Heart left ventricle (tissue), 16 donors: ENCODE results near the gene ALOX15. TPM values are rescaled to one million over a fixed set of nuclear protein-coding genes. Genes with fewer than 3 reads are reported as not detected.
"Not testable (repeated sequence)": the region's sequence is repeated elsewhere in the genome, so short reads cannot be mapped to it uniquely, and the experiment has no call there.

Experiments used
- ATAC-seq, 4 donors: fragments of 200-7000 bp; cut with Tn5 transposase; one replicate each; pipeline ENCODE4 v1.9.1; 2020 to 2022; ENCODE audit warnings: moderate library complexity in 4 of 4, mild to moderate bottlenecking in 3 of 4, moderate number of reproducible peaks in 1 of 4
- DNase-seq, 5 donors: peaks; one replicate each; pipeline ENCODE4 v3.0.0-alpha.2; 2020
- H3K27ac ChIP-seq, 12 donors: fragments of 200-600 bp; sonication (generic) in 4 of 12; one replicate each; pipeline versions ENCODE4 v1.5.0 to v1.8.0; 2016 to 2022; ENCODE audit warnings: mild to moderate bottlenecking in 2 of 12
- H3K27me3 ChIP-seq, 9 donors: fragments of 200-600 bp; sonication (generic) in 2 of 9; one replicate each; pipeline versions ENCODE4 v1.5.1 to v1.8.0; 2016 to 2022; ENCODE audit warnings: mild to moderate bottlenecking in 3 of 9
- H3K36me3 ChIP-seq, 9 donors: fragments of 200-600 bp; sonication (generic) in 2 of 9; one replicate each; pipeline versions ENCODE4 v1.5.0 to v1.8.0; 2018 to 2022; ENCODE audit warnings: mild to moderate bottlenecking in 2 of 9
- H3K4me1 ChIP-seq, 12 donors: fragments of 200-600 bp; sonication (generic) in 4 of 12; one replicate each; pipeline versions ENCODE4 v1.5.0 to v1.8.0; 2016 to 2022; ENCODE audit warnings: mild to moderate bottlenecking in 3 of 12
- H3K4me3 ChIP-seq, 12 donors: fragments of 200-600 bp; sonication (generic) in 4 of 12; one replicate each; pipeline versions ENCODE4 v1.5.0 to v1.8.0; 2017 to 2022; ENCODE audit warnings: mild to moderate bottlenecking in 9 of 12, moderate library complexity in 4 of 12
- H3K9me3 ChIP-seq, 12 donors: fragments of 200-600 bp; sonication (generic) in 4 of 12; one replicate each; pipeline versions ENCODE4 v1.5.0 to v1.8.0; 2016 to 2022; ENCODE audit warnings: mild to moderate bottlenecking in 1 of 12
- POLR2A ChIP-seq, 2 donors: fragments of 450-650 bp; IDR thresholded peaks; one replicate each; pipeline ENCODE4 v1.6.1; 2017; ENCODE audit warnings: antibody characterized with exemption in 2 of 2, mild to moderate bottlenecking in 2 of 2, moderate library complexity in 2 of 2
- WGBS, 4 donors: extraction: QIAGEN DNeasy Blood & Tissue Kit in 2 of 4; methylation state at CpG; one replicate each; pipeline versions ENCODE4 v1.1.5 to v1.1.7; 2013 to 2018; 5-methylcytosine and 5-hydroxymethylcytosine counted together
- intact Hi-C, 10 donors: fragments of 100-400 bp; cut with DNase I; formaldehyde crosslinking; loops; one replicate each; pipeline versions ENCODE4 v1.11.1 to v1.14.2; 2022
- polyA plus RNA-seq, 2 donors: library from polyadenylated mRNA; stranded (reverse); fragments of 200-250 nt; gene quantifications; one replicate each; pipeline ENCODE4 v1.2.3, GENCODE V29; 2013
- total RNA-seq, 9 donors: library from RNA; depleted of rRNA in 2 of 9; stranded (reverse); fragments of >200 nt in 2 of 9; fragmentation: NEBNext Ultra II Directional in 3 of 9; extraction: Animal tissue kit (Norgen Biotek cat#: 25700) in 3 of 9; gene quantifications; one replicate each; pipeline versions ENCODE4 v1.1.0 to v1.2.4, GENCODE V29; 2016 to 2023
- TF ChIP-seq, protein P1 (sequence below), 12 donors: fragments of 200-600 bp; sonication (generic) in 4 of 12; IDR thresholded peaks; one replicate each; pipeline versions ENCODE4 v1.5.0 to v1.8.0; 2018 to 2022; ENCODE audit warnings: antibody characterized with exemption in 12 of 12, mild to moderate bottlenecking in 5 of 12
- donor health status: ischemic (EF 13 %, LVEDD 7.1; RV severe dilation, severe dysfunction).
- donor health status: healthy with polysubstance abuse.
- donor health status: DM: no; HTN: yes; CAD: no.
- donor health status: DM: no; HTN: no; CAD: no.
- donor health status: ischemic (EF 25% LVEDD 6.9; RV normal size, moderate dysfunction).
- donor health status: ischemic (EF 25% LVEDD 5.7; RV mildly dilated, moderate dysfunction).
- donor health status: healthy.
- donor health status: DM: yes; HTN: yes; CAD: no.
- donor health status: ischemic (EF 35%, LVEDD 5.7; RV mildly dilated, moderate dysfunction).
- donor health status: nonischemic (EF 11% LVEDD 7.7; RV severe dilation, severe dysfunction).
- donor health status: DM: yes; HTN: yes; CAD: no.
- donor health status: PGD.
- donor health status: ischemic (EF 29% LVEDD 5.4; RV normal size, mild dysfunction).
- donor health status: nonischemic (EF 23%, LVEDD 6.1; RV moderate dilation, normal function).

Gene ALOX15
- total and polyA plus RNA-seq, 11 donors, result 0.23 to 62.4 (median 0.38) TPM; not detected in 5

DNA sequence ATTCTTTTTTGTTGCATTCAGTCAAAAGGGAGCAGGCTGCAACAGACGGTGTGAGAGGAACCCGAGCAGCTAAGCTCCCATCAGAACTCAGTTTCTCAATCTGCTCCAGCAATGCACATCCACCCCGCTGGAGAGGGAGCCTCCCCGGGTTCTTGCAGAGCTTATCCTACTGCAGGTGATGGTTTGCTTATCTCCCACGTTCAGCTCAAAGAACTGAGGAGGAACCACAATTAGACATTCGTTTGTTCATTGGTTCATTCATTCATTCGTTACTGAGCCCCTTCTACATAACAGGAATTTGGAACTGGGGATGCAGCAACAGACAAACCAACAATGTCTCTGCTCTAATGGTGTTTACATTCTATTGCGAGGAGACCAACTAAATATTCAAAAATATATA, 22.2 kb upstream of the ALOX15 start:
- DNase-seq, result no peak
- TF ChIP-seq, protein P1, sequence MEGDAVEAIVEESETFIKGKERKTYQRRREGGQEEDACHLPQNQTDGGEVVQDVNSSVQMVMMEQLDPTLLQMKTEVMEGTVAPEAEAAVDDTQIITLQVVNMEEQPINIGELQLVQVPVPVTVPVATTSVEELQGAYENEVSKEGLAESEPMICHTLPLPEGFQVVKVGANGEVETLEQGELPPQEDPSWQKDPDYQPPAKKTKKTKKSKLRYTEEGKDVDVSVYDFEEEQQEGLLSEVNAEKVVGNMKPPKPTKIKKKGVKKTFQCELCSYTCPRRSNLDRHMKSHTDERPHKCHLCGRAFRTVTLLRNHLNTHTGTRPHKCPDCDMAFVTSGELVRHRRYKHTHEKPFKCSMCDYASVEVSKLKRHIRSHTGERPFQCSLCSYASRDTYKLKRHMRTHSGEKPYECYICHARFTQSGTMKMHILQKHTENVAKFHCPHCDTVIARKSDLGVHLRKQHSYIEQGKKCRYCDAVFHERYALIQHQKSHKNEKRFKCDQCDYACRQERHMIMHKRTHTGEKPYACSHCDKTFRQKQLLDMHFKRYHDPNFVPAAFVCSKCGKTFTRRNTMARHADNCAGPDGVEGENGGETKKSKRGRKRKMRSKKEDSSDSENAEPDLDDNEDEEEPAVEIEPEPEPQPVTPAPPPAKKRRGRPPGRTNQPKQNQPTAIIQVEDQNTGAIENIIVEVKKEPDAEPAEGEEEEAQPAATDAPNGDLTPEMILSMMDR (IDR thresholded peaks at IDR 0.05), result no peak
- no peak for TF ChIP-seq POLR2A (IDR thresholded peaks at IDR 0.05)
- 75 to 80% (median 77%) methylated on average over 8 of the region's 8 CpGs for WGBS, 4 donors
- no peak overlapping the region for H3K4me3 ChIP-seq
- no peak overlapping the region for H3K27ac ChIP-seq
- H3K9me3 ChIP-seq, result no peaks in the 10 kb centered on the region
- H3K36me3 ChIP-seq, result no peaks in the 10 kb centered on the region
- intact Hi-C loops, result no loop called here
- H3K27me3 ChIP-seq, result peaks cover 0 to 5% (median 0%) of the 10 kb centered on the region in 9 donors
- no peak for ATAC-seq
- H3K4me1 ChIP-seq, result peaks cover 0 to 6% (median 0%) of the 10 kb centered on the region in 12 donors

DNA sequence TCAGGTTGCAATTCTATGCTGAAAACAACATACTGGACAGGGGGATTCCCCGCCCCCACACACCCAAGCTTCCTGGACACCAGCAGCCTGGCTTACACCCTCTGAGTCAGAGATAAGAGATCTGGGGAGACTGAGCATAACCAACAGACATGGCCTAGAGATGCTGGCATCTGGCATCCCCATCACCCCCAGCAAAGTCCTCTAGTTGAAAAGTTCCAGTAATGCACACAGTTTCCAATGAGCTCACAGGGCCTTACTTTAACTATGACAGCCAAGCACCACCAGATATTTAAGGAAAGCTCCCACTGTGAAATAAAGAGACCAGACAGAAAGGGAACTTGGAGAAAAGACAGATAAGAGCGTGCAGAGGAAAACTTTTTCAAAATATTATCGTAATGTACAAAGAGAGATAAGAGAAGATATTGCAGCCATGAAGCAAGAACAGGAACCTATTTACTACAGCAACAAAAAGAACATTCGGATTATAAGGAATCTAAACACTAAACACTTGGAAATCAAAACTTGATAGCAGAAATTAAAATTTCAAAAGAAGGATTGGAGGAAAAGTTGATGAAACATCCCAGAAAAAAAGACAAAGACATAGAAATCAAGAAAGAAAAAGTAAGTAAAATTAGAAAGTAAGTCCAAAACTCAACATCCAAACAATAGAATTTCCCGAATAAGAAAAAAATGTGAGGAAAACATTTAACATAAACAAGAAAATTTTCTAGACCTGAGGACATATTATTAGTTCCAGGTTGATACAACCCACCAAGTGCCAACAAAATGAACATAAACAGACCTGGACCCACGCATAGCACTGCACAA, 17.2 kb upstream of the ALOX15 start:
- Histone ChIP-seq H3K27ac (no peak overlapping the region), H3K36me3 (no peaks in the 10 kb centered on the region), H3K9me3 (no peaks in the 10 kb centered on the region), H3K4me3 (no peak overlapping the region), H3K4me1 (peaks cover 0 to 6% (median 0%) of the 10 kb centered on the region in 12 donors), H3K27me3 (peaks cover 0 to 11% (median 0%) of the 10 kb centered on the region in 9 donors)
- TF ChIP-seq POLR2A (IDR thresholded peaks at IDR 0.05), result no peak
- TF ChIP-seq, protein P1 (IDR thresholded peaks at IDR 0.05), result no peak
- DNase-seq, result no peak
- WGBS, 4 donors, result 68 to 75% (median 69%) methylated on average over 6 of the region's 6 CpGs
- ATAC-seq, result no peak
- intact Hi-C loops, result no loop called here

DNA sequence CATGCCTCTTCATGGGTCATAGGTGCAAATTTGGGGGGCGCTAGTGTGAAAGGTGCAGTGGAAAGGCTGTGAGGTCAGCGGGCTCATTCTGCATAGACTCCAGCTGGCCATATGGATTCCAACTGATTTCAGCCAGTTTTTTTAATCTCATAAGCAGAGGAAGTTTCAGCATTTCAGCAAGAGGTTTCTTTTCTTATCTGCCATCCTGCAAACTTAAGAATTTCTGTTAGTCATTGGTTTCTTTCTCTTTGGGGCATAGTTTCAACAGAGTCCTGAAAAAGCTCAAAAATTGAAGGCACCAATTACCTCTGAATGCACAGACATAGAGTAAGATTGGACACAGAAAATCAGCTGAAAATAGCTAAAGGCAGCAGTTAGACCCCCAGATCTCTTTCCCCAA, 16.2 kb upstream of the ALOX15 start:
- peaks cover 0 to 15% (median 0%) of the 10 kb centered on the region in 9 donors for H3K27me3 ChIP-seq
- H3K4me1 ChIP-seq, result peaks cover 0 to 6% (median 0%) of the 10 kb centered on the region in 12 donors
- intact Hi-C loops, result no loop called here
- H3K9me3 ChIP-seq, result no peaks in the 10 kb centered on the region
- no peak for DNase-seq
- WGBS, 4 donors, result 74 to 83% (median 81%) methylated on average over 2 of the region's 2 CpGs
- ATAC-seq, result no peak
- TF ChIP-seq POLR2A (IDR thresholded peaks at IDR 0.05), result no peak
- TF ChIP-seq, protein P1 (IDR thresholded peaks at IDR 0.05), result no peak
- H3K27ac ChIP-seq, result no peak overlapping the region
- H3K4me3 ChIP-seq, result no peak overlapping the region
- H3K36me3 ChIP-seq, result no peaks in the 10 kb centered on the region

DNA sequence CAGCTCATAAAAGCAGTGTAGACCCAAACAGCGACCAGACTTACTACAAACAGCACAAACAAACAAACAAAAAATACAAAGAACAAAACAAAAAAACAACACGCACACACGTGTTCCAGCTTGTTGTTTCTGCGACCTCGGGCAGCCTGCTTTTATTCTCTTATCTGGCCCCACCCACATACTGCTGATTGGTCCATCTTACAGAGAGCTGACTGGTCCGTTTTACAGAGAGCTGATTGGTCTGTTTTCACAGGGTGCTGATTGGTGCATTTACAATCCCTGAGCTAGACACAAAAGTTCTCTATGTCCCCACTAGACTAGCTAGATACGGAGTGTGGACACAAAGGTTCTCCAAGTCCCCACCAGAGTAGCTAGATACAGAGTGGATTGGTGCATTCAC, 14.5 kb upstream of the ALOX15 start:
- H3K4me1 ChIP-seq, intact Hi-C loops, ATAC-seq, H3K27ac ChIP-seq, DNase-seq, H3K36me3 ChIP-seq, H3K9me3 ChIP-seq, H3K4me3 ChIP-seq: not testable (repeated sequence)
- 85 to 91% (median 89%) methylated on average over 7 of the region's 7 CpGs for WGBS, 4 donors
- H3K27me3 ChIP-seq, result peaks cover 0 to 20% (median 0%) of the 10 kb centered on the region in 9 donors
